NCI-H1436 treated with DMSO at 0.1 percent for 48 hours (cell line): ENCODE measurements around the gene PGM3.

Source experiments
- DNase-seq: peaks from one replicate; lab custom pipeline; 2025; lab: John Stamatoyannopoulos, UW

The PGM3 gene

GRCh38 chr6:83182114-83182513 is 11.0 kb downstream of the PGM3 start:
- no peak for DNase-seq

- no peak for DNase-seq
Measured at GRCh38 chr6:83180426-83180950, 12.6 kb downstream of the PGM3 start.

GRCh38 chr6:83176246-83176645 is 16.8 kb downstream of the PGM3 start:
- no peak for DNase-seq

GRCh38 chr6:83169511-83169910 is 23.6 kb downstream of the PGM3 start:
- no peak for DNase-seq

GRCh38 chr6:83169106-83169505 is 24.0 kb downstream of the PGM3 start:
- no peak for DNase-seq

- DNase-seq, result no peak
Measured at GRCh38 chr6:83168556-83168955, 24.5 kb downstream of the PGM3 start.

GRCh38 chr6:83167726-83168278 is 25.3 kb downstream of the PGM3 start:
- no peak for DNase-seq

GRCh38 chr6:83160167-83160566 is 32.9 kb downstream of the PGM3 start:
- no peak for DNase-seq

- no peak for DNase-seq
Measured at GRCh38 chr6:83155794-83156193, 37.3 kb downstream of the PGM3 start.

GRCh38 chr6:83153883-83154521 is 39.1 kb downstream of the PGM3 start:
- DNase-seq, result no peak

GRCh38 chr6:83152913-83153312 is 40.2 kb downstream of the PGM3 start:
- no peak for DNase-seq

- DNase-seq, result no peak
Measured at GRCh38 chr6:83151114-83151513, 42.0 kb downstream of the PGM3 start.

GRCh38 chr6:83138758-83139157 is 54.3 kb downstream of the PGM3 start:
- DNase-seq, result no peak

GRCh38 chr6:83138118-83138722 is 54.8 kb downstream of the PGM3 start:
- DNase-seq, result no peak

- no peak for DNase-seq
Measured at GRCh38 chr6:83132121-83132520, 60.9 kb downstream of the PGM3 start.

- DNase-seq, result no peak
Measured at GRCh38 chr6:83127976-83128375, 65.1 kb downstream of the PGM3 start.

GRCh38 chr6:83127258-83127657 is 65.8 kb downstream of the PGM3 start:
- DNase-seq, result no peak

- no peak for DNase-seq
Measured at GRCh38 chr6:83126807-83127206, 66.3 kb downstream of the PGM3 start.

- no peak for DNase-seq
Measured at GRCh38 chr6:83126223-83126622, 66.8 kb downstream of the PGM3 start.

- DNase-seq, result no peak
Measured at GRCh38 chr6:83125425-83125824, 67.6 kb downstream of the PGM3 start.

- DNase-seq, result no peak
Measured at GRCh38 chr6:83124553-83124952, 68.5 kb downstream of the PGM3 start.

GRCh38 chr6:83119742-83120300 is 73.2 kb downstream of the PGM3 start:
- no peak for DNase-seq

GRCh38 chr6:83117802-83118201 is 75.3 kb downstream of the PGM3 start:
- no peak for DNase-seq
